GM12801 (cell line): ENCODE results near the gene N4BP2L1.

Experiments
- CTCF ChIP-seq: IDR thresholded peaks from one replicate; pipeline ENCODE4 v1.5.1; 2011; ENCODE audit warnings: control low read depth; ENCODE audit not compliant: insufficient read length; ENCODE audit errors: extremely low read depth

Gene N4BP2L1

DNA sequence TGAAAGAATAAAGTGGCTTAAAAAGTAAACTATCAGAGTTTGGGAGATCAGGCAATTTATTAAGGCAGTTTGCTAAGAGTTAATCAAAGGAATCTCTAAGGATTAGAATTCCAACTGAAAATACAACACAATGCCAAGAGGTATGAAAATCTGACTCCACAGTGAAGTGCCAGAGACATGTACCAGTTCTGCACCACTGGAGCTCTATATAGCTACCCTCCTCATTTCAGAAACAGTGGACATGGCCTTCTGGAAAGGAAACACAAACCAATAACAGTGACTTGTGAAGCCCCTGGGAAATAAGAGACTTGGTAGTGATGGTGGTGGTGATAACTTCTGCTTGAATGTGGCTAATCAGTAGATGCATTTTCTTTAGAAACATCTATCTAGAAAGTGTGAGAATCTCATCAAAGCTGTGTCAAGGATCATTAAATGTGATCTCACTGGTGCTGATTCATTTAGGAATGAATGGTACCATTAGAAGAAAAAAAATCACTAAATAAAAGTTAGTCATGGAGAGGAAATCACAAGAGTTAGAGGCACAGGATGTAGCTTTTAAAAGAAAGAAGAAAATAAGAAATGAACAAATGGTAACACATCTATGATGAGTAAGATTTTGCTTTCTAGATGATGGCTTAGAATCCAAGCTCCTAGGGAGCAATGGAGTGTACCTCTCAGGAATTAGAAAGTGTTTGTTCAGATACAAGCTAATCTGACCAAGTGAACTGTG is 20.1 kb upstream of the N4BP2L1 start:
- no peak for TF ChIP-seq CTCF

DNA sequence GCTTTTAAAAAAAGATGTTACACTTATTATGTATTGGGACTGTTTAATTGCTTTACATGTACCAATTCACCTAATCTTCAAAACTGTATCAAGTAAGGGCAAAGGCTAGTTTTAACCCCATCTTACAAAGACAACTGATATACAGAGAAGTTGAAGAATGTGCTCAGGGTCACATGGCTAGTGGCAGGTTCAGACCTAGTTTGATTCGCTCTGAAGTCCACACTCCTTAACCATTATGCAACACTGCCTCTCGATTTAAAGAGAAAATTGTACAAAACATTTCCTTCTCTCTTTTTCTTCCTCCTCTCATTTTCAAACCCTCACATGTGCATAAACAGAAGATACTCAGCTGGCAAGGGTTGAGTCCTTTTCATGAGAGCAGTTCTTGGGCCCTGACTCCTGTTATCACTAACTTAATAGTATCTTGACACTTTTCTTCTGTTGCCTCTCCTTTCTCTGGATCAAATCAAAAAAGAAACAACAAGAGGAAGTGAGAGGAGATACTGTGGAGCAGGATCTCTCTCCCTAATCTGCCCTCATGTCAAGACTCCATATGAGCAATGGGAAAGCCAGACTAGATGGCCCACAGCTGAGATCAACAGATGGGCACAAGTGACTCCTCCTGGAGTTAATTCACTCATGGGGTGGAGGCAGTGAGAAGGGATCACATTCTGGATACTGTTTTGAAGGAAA is 19.0 kb upstream of the N4BP2L1 start:
- no peak for TF ChIP-seq CTCF

DNA sequence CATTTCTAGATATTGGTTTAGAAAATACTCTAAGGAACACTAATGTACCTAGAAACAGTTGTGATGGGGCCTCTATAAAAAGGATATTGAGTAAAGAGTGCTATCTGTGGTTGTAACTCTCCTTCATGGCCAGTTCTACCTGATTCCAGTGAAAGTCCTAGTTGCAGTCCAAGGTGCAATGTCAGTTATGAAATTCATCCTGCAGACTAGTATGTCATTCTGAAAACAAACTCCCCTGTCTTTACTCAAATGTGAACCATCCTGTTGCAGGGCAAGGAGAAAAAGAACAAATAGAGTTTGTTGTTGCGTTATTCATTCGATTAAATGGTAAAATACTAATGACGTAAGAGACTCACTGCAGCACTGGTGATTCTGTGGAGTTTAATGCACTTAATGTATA is 18.3 kb upstream of the N4BP2L1 start:
- TF ChIP-seq CTCF = no peak

DNA sequence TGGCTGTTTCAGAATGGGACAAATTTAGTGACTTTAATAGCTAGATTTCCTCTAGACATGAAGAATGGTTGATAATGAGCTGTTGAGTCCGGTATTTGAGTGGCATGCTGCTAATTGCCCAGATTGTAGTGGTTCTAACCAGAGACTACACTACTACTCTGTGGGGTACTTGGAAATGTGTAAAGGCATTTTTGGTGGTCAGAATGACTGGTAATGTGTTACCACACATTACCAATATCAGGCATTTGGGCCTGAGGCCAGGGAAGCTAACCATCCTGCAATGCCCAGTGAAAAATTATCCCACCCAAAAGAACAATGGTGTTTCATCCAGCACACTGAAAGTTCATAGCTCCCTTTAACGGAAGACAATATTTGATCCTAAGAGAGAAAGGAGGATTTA is 17.5 kb upstream of the N4BP2L1 start:
- no peak for TF ChIP-seq CTCF

DNA sequence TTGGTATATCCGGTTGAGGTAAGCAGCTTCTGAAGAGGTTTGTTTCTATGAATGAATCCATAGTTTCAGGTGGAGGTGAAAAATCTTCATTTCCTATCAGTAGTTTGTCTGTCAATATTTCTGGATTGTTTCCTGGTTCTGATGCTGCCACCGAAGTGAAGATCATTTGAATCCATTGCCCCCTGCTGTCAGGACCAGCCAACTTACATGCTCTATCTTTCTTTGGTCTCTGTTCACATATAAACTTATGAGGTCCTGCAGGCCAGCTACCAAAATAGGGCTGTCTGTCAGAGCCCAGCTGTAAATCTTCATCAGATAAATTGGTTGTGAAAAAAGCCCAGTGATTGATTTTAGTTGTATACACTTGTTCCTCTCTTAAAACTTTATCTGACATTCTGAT is 15.2 kb upstream of the N4BP2L1 start:
- TF ChIP-seq CTCF = no peak

GRCh38 chr13:32438871-32439270 is 10.9 kb upstream of the N4BP2L1 start:
- TF ChIP-seq CTCF = no peak

DNA sequence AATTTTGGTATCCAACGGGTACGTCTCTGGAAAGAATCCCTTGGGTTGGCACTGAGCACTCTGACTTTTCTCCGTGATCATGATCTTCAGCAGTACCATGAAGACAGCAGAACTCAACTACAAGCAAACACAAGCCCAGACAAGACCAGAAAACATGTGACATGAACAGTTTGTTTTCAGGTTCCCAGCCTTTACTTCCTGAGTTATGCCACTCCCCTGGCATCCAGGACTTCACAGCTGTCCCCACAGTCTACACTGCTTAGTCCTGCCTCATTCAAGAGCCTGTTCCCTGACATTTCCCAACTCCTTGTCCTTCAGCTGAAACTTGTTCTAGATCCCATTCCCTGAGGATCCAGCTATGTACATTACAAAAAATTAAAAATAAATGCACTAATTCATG is 4.9 kb upstream of the N4BP2L1 start:
- TF ChIP-seq CTCF = no peak
